GM12891 (cell line): ENCODE results near the gene COL5A1.

Source experiments
- DNase-seq: peaks from one replicate; pipeline ENCODE4 v3.0.0; 2011; ENCODE audit warnings: low spot score; ENCODE audit not compliant: insufficient read length
- FAIRE-seq: peaks from 2 replicates; lab custom pipeline; 2011; peaks lifted over from hg19 to GRCh38; lab: Jason Lieb, UNC
- PAX5 ChIP-seq: IDR thresholded peaks from 2 replicates; pipeline ENCODE4 v1.6.1; 2011; ENCODE audit warnings: low read length, moderate library complexity, mild to moderate bottlenecking; ENCODE audit not compliant: insufficient read depth, severe bottlenecking
- POLR2A ChIP-seq: IDR thresholded peaks from 2 replicates; pipeline ENCODE4 v1.6.1; 2011; ENCODE audit warnings: low read depth, low read length, control low read depth
- POLR2AphosphoS5 ChIP-seq: IDR thresholded peaks from 2 replicates; pipeline ENCODE4 v1.6.1; 2011; ENCODE audit warnings: low read depth, low read length, control low read depth
- POU2F2 ChIP-seq: IDR thresholded peaks from 2 replicates; pipeline ENCODE4 v1.6.1; 2011; ENCODE audit warnings: low read depth, mild to moderate bottlenecking, control low read depth, low read length, moderate library complexity
- SPI1 ChIP-seq: IDR thresholded peaks from 2 replicates; pipeline ENCODE4 v1.6.1; 2011; ENCODE audit warnings: low read depth, low read length, control low read depth
- TAF1 ChIP-seq: IDR thresholded peaks from 2 replicates; pipeline ENCODE4 v1.6.1; 2011; ENCODE audit warnings: low read depth, low read length, control low read depth

Gene COL5A1

DNA sequence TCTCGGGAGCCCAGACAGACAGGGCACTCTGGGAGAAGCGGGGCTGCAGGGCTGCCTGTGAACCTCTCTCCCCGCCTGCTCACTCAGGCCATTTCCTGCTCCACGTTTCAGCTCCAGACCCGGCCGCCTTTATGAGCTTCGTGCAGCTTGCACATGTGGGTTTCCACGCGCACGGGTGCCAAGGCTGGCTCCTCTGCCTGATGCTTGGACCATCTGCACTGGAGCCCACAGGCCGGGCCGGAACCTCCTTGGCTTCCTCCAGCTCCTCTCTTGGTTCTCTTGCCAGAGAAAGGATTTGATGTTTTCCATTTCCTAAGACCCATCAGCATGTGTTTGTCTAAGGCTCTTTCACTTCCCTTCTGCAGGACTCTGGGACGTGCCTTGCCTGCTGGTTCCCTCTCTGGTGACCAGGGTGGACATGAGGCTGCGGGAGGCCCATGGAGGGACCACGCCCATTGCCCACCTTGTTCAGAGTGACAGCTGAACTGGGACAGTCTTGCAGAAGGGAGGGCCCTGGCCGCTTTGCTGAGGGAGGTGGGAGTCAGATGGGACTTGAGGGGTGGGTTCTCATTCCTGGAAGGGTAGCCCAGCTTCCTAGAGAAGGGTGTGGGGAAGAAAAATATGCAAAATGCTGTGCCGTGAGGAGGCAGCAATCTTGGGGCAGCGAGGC is 23.3 kb upstream of the COL5A1 start:
- TF ChIP-seq POLR2AphosphoS5 = no peak
- no peak for TF ChIP-seq POLR2A
- TF ChIP-seq POU2F2 = no peak
- no peak for TF ChIP-seq SPI1
- TF ChIP-seq PAX5 = no peak
- no peak for TF ChIP-seq TAF1
- no peak for FAIRE-seq
- DNase-seq = no peak

DNA sequence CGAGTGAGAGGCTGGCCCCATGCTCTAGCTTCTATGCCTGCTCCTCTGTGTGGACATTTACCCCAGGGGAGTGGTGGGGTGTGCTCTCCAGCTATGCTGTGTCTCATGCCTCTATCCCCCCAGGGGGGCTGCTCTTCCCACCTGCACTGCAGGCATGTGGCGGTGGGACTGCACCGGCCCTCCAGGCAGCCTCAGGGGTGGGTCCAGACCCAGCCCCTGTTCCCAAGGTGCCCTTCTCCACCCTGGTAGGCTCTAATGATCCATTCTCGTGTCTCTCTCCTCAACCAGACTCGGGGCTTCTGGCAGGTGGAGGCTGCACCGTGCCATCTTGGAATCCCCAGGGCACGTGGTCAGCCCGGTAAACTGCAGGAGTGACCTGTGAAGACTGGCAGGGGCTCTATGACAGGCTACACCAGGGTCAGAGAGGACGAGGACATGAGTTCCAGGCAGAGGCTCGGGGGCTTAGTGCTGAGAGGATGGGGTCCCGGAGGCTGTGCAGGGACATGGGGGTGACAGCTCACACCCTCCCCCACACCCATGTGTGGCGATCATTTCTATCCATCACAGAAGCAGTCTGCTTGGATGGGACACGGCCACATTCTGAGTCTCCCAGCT is 22.7 kb upstream of the COL5A1 start:
- FAIRE-seq = no peak
- no peak for DNase-seq
- no peak for TF ChIP-seq PAX5
- no peak for TF ChIP-seq POU2F2
- TF ChIP-seq POLR2AphosphoS5 = no peak

DNA sequence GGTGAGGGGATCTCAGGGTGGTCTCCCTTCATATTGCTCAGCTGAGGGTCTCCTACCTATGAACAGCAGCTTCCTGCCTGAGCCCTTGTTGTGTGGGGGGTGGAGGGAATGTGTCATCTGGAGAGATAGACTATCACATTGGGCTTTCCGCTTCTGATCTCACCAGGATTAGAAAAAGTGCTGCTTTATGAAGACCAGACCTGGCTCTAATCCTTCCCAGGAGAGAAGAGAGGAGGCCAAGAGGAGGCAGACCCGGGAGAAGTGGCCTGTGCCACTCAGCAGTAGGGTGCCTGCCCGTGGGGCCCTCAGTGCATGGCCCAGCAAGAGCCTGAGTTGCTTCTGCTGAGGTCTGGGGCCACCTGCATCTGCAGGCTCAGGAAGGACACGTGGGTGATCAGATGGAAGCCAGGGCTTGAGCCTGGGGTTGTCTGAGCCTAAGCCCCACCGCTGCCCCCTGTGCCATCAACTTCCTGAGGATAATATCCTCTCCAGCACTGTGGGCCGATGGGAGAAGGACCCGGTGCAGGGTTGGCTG is 22.1 kb upstream of the COL5A1 start:
- no peak for TF ChIP-seq POLR2A
- TF ChIP-seq SPI1 = no peak
- TF ChIP-seq PAX5 = no peak
- no peak for DNase-seq
- FAIRE-seq = no peak

DNA sequence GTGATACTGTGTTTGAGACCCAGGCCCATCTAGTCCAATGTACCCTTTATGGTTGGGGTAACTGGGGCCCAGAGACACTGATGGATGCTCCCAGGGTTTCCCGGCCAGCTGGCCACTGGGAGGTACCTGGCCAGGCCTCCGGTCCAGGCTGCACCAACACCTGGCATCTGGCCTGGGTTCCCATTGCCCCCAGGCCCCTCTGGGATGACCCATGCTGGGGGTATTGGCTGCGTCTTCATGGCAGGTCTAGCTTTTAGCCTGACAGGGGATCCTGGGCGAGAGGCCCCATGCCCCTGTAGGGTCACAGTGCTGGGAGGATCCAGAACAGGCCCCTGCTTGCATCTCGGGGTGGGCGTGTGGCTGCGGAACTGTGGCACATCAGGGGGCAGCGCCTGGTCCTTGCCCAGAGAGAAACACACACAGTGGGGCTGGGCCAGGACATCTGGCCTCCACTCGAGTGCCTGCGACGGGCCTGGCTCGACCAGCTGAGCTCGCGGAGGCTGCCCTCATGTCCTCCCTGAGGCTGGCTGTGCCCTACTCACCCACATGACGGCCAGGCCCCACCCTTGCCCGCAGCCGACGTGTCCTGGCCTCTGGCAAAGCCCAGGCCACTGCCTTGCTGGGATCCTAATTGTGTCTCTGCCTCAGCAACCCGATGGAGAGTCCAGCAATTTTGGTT is 21.5 kb upstream of the COL5A1 start:
- no peak for DNase-seq
- no peak for FAIRE-seq
- TF ChIP-seq TAF1 = no peak
- no peak for TF ChIP-seq POLR2AphosphoS5
- TF ChIP-seq POLR2A = no peak
- TF ChIP-seq POU2F2 = no peak
- TF ChIP-seq SPI1 = no peak
- no peak for TF ChIP-seq PAX5

DNA sequence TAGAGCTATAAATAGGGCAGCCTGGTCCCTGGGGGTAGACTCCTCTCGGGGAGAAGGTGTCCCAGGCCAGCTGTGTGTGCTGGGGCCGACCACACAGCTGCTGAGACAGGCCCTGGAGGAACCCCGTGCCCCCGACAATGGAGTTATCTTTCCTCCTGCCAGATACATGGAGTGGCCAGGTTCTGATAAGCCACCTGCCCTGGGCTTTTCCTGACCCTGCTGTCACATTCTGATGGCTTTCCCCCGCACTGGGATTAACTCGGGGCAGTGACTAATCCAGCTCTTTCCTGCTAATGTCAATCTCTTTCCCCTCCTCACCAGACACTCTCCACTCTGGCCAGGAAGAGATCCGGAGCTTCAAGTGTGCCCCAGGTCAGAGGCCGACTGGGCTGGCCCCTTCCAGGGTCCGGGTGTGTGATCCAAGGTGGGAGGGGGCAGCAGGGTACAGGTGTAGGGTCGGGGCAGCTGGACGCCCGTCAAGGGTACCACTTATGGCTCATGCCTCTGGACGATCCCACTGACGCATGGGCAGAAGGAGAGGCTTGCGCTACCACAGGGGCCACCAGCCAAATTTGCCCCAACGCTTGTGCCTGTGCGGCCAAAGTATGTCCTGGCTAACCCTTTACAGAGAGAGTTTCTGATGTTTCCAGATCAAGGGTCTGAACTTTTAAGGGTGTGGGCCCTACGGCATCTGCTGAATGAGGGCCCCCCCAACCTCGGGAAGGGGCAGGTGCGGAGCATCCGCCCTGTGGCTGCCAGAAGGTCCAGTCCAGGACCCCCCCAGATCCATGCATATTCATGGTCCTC is 20.6 kb upstream of the COL5A1 start:
- no peak for DNase-seq
- TF ChIP-seq POU2F2 = no peak
- no peak for TF ChIP-seq PAX5
- TF ChIP-seq SPI1 = no peak
- no peak for TF ChIP-seq TAF1
- no peak for TF ChIP-seq POLR2AphosphoS5
- no peak for TF ChIP-seq POLR2A
- no peak for FAIRE-seq

DNA sequence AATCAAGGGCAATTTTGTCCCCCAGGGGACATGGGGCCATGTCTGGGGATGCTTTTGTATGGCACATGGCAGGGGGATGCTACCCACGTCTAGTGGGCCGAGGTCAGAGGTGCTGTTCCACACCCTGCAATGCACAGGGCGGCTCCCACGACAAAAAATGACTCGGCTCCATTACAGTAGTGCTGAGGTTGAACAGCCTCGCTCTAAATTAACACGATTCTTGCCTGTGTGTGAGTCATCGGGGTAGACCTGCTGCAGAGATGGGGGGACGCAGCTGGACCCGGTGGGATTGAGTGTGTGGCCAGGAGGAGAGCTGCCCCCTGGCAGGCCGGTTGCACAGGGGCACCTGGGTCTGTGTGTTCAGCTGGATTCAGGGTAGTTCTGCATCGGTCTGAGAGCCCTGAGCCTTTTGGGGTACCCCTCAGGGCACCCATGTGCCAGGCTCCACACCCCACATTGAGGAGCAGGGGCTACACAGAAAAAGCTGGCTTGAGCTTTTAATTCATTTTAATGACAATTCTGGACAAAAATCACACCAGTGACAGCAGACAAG is 20.0 kb upstream of the COL5A1 start:
- DNase-seq = no peak
- TF ChIP-seq POLR2A (no peak), SPI1 (no peak), PAX5 (no peak), POLR2AphosphoS5 (no peak), POU2F2 (no peak), TAF1 (no peak)

DNA sequence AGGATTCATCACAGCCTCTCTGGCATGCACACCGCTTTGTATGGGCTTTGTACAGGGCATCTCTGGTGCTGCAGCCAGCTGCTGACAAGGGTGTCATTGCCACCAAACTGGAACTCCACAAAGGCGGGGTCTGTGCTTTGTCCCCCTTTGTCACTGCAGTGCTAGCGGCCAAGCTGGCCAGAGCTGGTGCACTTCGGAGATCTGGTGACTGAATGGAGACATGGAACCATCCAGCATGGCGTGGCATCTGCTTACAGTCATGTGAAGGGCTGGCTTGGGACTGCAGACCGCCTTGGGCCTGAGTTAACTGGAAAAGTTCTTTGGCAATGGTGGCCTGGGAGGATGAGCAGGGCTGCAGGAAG is 18.7 kb upstream of the COL5A1 start:
- DNase-seq (no peak), FAIRE-seq (no peak)
- TF ChIP-seq POU2F2 (no peak), PAX5 (no peak), SPI1 (no peak), POLR2AphosphoS5 (no peak), TAF1 (no peak), POLR2A (no peak)

More for the DNA sequence above, 20.0 kb upstream of the COL5A1 start:
- no peak for FAIRE-seq

DNA sequence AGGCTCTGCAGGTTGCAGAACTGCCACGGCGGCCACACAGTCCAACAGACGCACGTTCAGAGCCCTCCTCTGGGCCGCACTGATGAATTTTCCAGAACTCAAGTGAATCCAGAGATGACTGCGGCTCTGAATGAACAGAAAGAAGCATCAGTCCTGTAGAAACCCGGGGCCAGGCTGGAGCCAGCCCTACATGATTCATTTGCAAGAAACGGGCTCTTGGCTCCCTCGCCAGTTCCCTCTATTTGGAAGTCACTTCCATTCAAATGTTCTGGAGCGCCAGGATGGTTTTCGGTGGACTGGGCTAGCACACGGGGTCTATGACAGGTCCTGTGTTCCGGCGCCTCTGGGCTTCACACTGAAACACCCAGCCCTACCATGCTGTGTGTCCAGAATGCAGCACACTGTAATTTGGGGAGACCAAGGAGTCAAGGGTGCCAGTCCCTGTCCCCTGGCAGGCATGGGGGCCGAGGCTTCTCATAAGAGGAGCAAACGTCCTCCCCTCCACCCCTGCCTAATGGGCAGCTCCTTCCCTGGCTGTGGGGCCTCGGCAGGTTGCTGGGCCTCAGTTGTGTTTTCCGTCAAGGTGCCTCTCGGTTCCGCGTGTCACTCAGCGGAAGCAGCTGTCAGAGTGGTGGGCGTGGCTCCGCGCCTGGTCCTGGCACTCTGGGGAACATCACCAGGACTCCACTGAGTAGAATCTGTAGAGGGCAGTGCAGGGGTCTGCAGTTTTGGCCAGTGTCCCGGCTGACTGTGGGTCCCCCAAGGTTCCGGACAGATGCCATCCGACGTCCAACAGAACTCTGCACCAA is 18.1 kb upstream of the COL5A1 start:
- TF ChIP-seq SPI1 (no peak), POLR2A (no peak), POU2F2 (no peak), POLR2AphosphoS5 (no peak), TAF1 (no peak), PAX5 (no peak)

More for the DNA sequence above, 18.1 kb upstream of the COL5A1 start:
- DNase-seq (no peak), FAIRE-seq (no peak)
